Keratinocyte (primary cell): ENCODE data around the gene PPP1R12C. TPM values are rescaled to one million over a fixed set of nuclear protein-coding genes. Genes with fewer than 3 reads are reported as not detected.
"Not testable (repeated sequence)": the region's sequence is repeated elsewhere in the genome, so short reads cannot be mapped to it uniquely, and the experiment has no call there.

ENCODE experiments used
- DNase-seq: peaks from one replicate; pipeline ENCODE4 v3.0.0-alpha.2; 2011; ENCODE audit warnings: low read depth, missing footprints, low spot score
- FAIRE-seq: peaks from 2 replicates; lab custom pipeline; 2011; peaks lifted over from hg19 to GRCh38; lab: Jason Lieb, UNC
- H2AFZ ChIP-seq: 2 replicates; pipeline ENCODE4 v1.6.0; 2012; ENCODE audit warnings: low read length, control low read depth, inconsistent platforms; ENCODE audit not compliant: control insufficient read depth
- H3K27ac ChIP-seq: 2 replicates; pipeline ENCODE4 v1.5.1; 2011; ENCODE audit warnings: low read length; ENCODE audit not compliant: control insufficient read depth, insufficient read depth
- H3K27me3 ChIP-seq: 3 replicates; pipeline ENCODE4 v1.6.0; 2011; ENCODE audit warnings: low read length; ENCODE audit not compliant: control insufficient read depth, insufficient read depth; ENCODE audit errors: extremely low read depth
- H3K36me3 ChIP-seq, 2 experiments: 2 replicates in 1 of 2; 3 replicates in 1 of 2; pipeline ENCODE4 v1.5.1; 2011; ENCODE audit warnings: low read length in 2 of 2, mild to moderate bottlenecking in 1 of 2; ENCODE audit not compliant: control insufficient read depth in 2 of 2, insufficient read depth in 2 of 2; ENCODE audit errors: extremely low read depth in 1 of 2
- H3K4me1 ChIP-seq: 3 replicates; pipeline ENCODE4 v1.5.1; 2011; ENCODE audit warnings: low read length; ENCODE audit not compliant: control insufficient read depth, insufficient read depth; ENCODE audit errors: extremely low read depth
- H3K4me2 ChIP-seq: 3 replicates; pipeline ENCODE4 v1.6.0; 2011; ENCODE audit warnings: low read depth, low read length; ENCODE audit not compliant: control insufficient read depth, insufficient read depth; ENCODE audit errors: extremely low read depth
- H3K4me3 ChIP-seq, 3 experiments: fragments of 200-600 bp in 1 of 3; sonication (generic) in 1 of 3; 2 replicates in 2 of 3; 3 replicates in 1 of 3; pipeline ENCODE4 v1.5.1; 2011 to 2016; ENCODE audit warnings: low read length in 3 of 3, mild to moderate bottlenecking in 3 of 3, control low read depth in 2 of 3, inconsistent platforms in 1 of 3, low read depth in 1 of 3, mixed read lengths in 1 of 3, mixed run types in 1 of 3, moderate library complexity in 1 of 3; ENCODE audit not compliant: control insufficient read depth in 2 of 3, insufficient read depth in 2 of 3; ENCODE audit errors: extremely low read depth in 1 of 3
- H3K79me2 ChIP-seq: 2 replicates; pipeline ENCODE4 v1.6.0; 2012; ENCODE audit warnings: low read length; ENCODE audit not compliant: control insufficient read depth, insufficient read depth
- H3K9ac ChIP-seq: 3 replicates; pipeline ENCODE4 v1.6.0; 2011; ENCODE audit warnings: low read length; ENCODE audit not compliant: control insufficient read depth, insufficient read depth; ENCODE audit errors: extremely low read depth
- H3K9me1 ChIP-seq: 3 replicates; pipeline ENCODE4 v1.6.0; 2011; ENCODE audit warnings: low read length; ENCODE audit not compliant: control insufficient read depth, insufficient read depth; ENCODE audit errors: extremely low read depth
- H3K9me3 ChIP-seq: 2 replicates; pipeline ENCODE4 v1.5.1; 2012; ENCODE audit warnings: low read depth, low read length; ENCODE audit not compliant: control insufficient read depth
- H4K20me1 ChIP-seq: 3 replicates; pipeline ENCODE4 v1.6.0; 2011; ENCODE audit warnings: low read length; ENCODE audit not compliant: control insufficient read depth, insufficient read depth; ENCODE audit errors: extremely low read depth
- CTCF ChIP-seq, 3 experiments: IDR thresholded peaks in 1 of 3; conservative IDR thresholded peaks in 1 of 3; optimal IDR thresholded peaks in 1 of 3; 2 replicates in 2 of 3; 3 replicates in 1 of 3; pipeline versions ENCODE3 to v1.5.1; 2011; ENCODE audit warnings: low read length in 3 of 3, mild to moderate bottlenecking in 3 of 3, moderate library complexity in 2 of 3, control low read depth in 1 of 3, inconsistent platforms in 1 of 3; ENCODE audit not compliant: insufficient read depth in 2 of 3; ENCODE audit errors: extremely low read depth in 1 of 3
- EZH2 ChIP-seq: IDR thresholded peaks from one replicate; pipeline ENCODE4 v1.6.1; 2012; ENCODE audit warnings: inconsistent platforms, mild to moderate bottlenecking, low read length, moderate library complexity
- dilution Hi-C: fragments of 300-500 bp; cut with MboI; formaldehyde crosslinking; loops from one replicate; pipeline ENCODE4 v1.7.0; 2020; ENCODE audit warnings: low sequenced_read_pairs; ENCODE audit not compliant: extremely low pct_ligation_motif_present
- polyA plus RNA-seq, 5 experiments: library from polyadenylated mRNA; depleted of rRNA in 3 of 5; stranded (reverse) in 3 of 5; stranded (forward) in 1 of 5; unstranded in 1 of 5; fragments of >200 nt; gene quantifications; 1 replicate in 1 of 5; 2 replicates in 3 of 5; 3 replicates in 1 of 5; pipeline versions ENCODE4 v1.2.1 to v1.2.3, GENCODE V29; 2011 to 2012; ENCODE audit warnings: missing spikeins in 2 of 5, low read depth in 1 of 5, low replicate concordance in 1 of 5

The PPP1R12C gene
- polyA plus RNA-seq, 1 donor (not counting 4 experiments of a cell fraction or from before 2014, with no cell fraction given), result 24.7 TPM

- FAIRE-seq (no peak), DNase-seq (no peak)
- peak within 1 kb of the TSS in 1 of 3 experiments; percentile 34 for H3K4me3 ChIP-seq
- dilution Hi-C loops, result no loop called here
- no peaks in the 10 kb centered on the region for H3K9me1 ChIP-seq
- no peaks in the 10 kb centered on the region for H3K27me3 ChIP-seq
- H3K9me3 ChIP-seq, result no peaks in the 10 kb centered on the region
- no peak within 1 kb of the TSS for H3K9ac ChIP-seq
- no peaks in the 10 kb centered on the region for H4K20me1 ChIP-seq
- H3K4me1 ChIP-seq, result peaks cover 22% of the 10 kb centered on the region
- H3K79me2 ChIP-seq, result no peaks in the 10 kb centered on the region
- no peaks in the 10 kb centered on the region for H3K36me3 ChIP-seq
- TF ChIP-seq CTCF (optimal IDR thresholded peaks at IDR 0.05 in 1 of 3, IDR thresholded peaks at IDR 0.05 in 1 of 3, conservative IDR thresholded peaks at IDR 0.05 in 1 of 3; ENCODE audit: extremely low read depth in 1 of 3, insufficient read depth in 2 of 3, low read length in 3 of 3) (no peak), EZH2 (no peak)
- H3K4me2 ChIP-seq, result peak within 1 kb of the TSS; percentile 82
- no peak within 1 kb of the TSS for H3K27ac ChIP-seq
- no peak within 1 kb of the TSS for H2AFZ ChIP-seq
These were observed 39.8 kb upstream of the PPP1R12C start, which contains the start of gene TNNI3 for GRCh38 chr19:55157064-55157908. Gene TNNI3, minus strand, starts transcription at chr19:55157732. Its CDS starts 143 bp downstream, at chr19:55157589.

GRCh38 chr19:55156202-55157063 lies 39.0 kb upstream of the PPP1R12C start:
- Histone ChIP-seq H3K4me1 (peaks cover 22% of the 10 kb centered on the region), H3K36me3 (no peaks in the 10 kb centered on the region), H3K27ac (no peak overlapping the region), H3K4me2 (peak overlapping the region; percentile 58), H3K79me2 (no peaks in the 10 kb centered on the region), H2AFZ (peak overlapping the region; percentile 56), H3K9me1 (no peaks in the 10 kb centered on the region), H4K20me1 (no peaks in the 10 kb centered on the region), H3K27me3 (no peaks in the 10 kb centered on the region), H3K9me3 (no peaks in the 10 kb centered on the region), H3K4me3 (peak overlapping the region in 2 of 3 experiments; percentile 34 to 48), H3K9ac (no peak overlapping the region)
- DNase-seq, result no peak
- FAIRE-seq, result no peak
- no peak for TF ChIP-seq EZH2
- TF ChIP-seq CTCF (optimal IDR thresholded peaks at IDR 0.05 in 1 of 3, IDR thresholded peaks at IDR 0.05 in 1 of 3, conservative IDR thresholded peaks at IDR 0.05 in 1 of 3; ENCODE audit: extremely low read depth in 1 of 3, insufficient read depth in 2 of 3, low read length in 3 of 3), result no peak
- dilution Hi-C loops, result no loop called here

GRCh38 chr19:55155784-55156183 lies 38.3 kb upstream of the PPP1R12C start:
- H3K9ac ChIP-seq, H3K9me1 ChIP-seq, H3K27me3 ChIP-seq, H3K36me3 ChIP-seq, H3K27ac ChIP-seq, H4K20me1 ChIP-seq, DNase-seq, FAIRE-seq, H3K79me2 ChIP-seq, H3K9me3 ChIP-seq, dilution Hi-C loops: not testable (repeated sequence)
- peaks cover 22% of the 10 kb centered on the region for H3K4me1 ChIP-seq
- H2AFZ ChIP-seq, result peak overlapping the region; percentile 56
- peak overlapping the region; percentile 58 for H3K4me2 ChIP-seq
- H3K4me3 ChIP-seq, result peak overlapping the region in 2 of 3 experiments; percentile 34 to 48
